GM11168 (cell line): ENCODE data around the gene RCOR2.

Source experiments
- in situ Hi-C: fragments of 300-500 bp; cut with MboI; formaldehyde crosslinking; loops from one replicate; pipeline ENCODE4 v1.12.0; 2022; ENCODE audit warnings: low sequenced_read_pairs; ENCODE audit not compliant: unreplicated experiment

Gene RCOR2

GRCh38 chr11:63908631-63909401 lies 8.1 kb downstream of the RCOR2 start:
- in situ Hi-C loops, result no loop called here

- in situ Hi-C loops, result no loop called here
Observed at GRCh38 chr11:63907808-63908530, 9.0 kb downstream of the RCOR2 start.

GRCh38 chr11:63907063-63907462 lies 9.9 kb downstream of the RCOR2 start:
- in situ Hi-C loops, result no loop called here

- in situ Hi-C loops, result no loop called here
Observed at GRCh38 chr11:63906585-63906984, 10.4 kb downstream of the RCOR2 start.

- in situ Hi-C loops, result no loop called here
Observed at GRCh38 chr11:63906087-63906486, 10.9 kb downstream of the RCOR2 start.

GRCh38 chr11:63905179-63905578 lies 11.8 kb downstream of the RCOR2 start:
- in situ Hi-C loops, result no loop called here

- in situ Hi-C loops, result no loop called here
Observed at GRCh38 chr11:63904743-63905142, 12.2 kb downstream of the RCOR2 start.

- in situ Hi-C loops, result no loop called here
Observed at GRCh38 chr11:63903884-63904283, 13.1 kb downstream of the RCOR2 start.

- in situ Hi-C loops, result no loop called here
Observed at GRCh38 chr11:63901660-63902059, 15.3 kb downstream of the RCOR2 start.

GRCh38 chr11:63897459-63898146 lies 19.4 kb downstream of the RCOR2 start:
- in situ Hi-C loops, result no loop called here

GRCh38 chr11:63896071-63896470 lies 20.9 kb downstream of the RCOR2 start:
- in situ Hi-C loops, result no loop called here

GRCh38 chr11:63893355-63893754 lies 23.6 kb downstream of the RCOR2 start:
- in situ Hi-C loops, result no loop called here

- in situ Hi-C loops, result no loop called here
Observed at GRCh38 chr11:63892228-63892627, 24.7 kb downstream of the RCOR2 start.

GRCh38 chr11:63890368-63890767 lies 26.6 kb downstream of the RCOR2 start:
- in situ Hi-C loops, result no loop called here

GRCh38 chr11:63889344-63889743 lies 27.6 kb downstream of the RCOR2 start:
- in situ Hi-C loops, result no loop called here

- in situ Hi-C loops, result no loop called here
Observed at GRCh38 chr11:63888170-63889086, 28.5 kb downstream of the RCOR2 start.

GRCh38 chr11:63887386-63887999 lies 29.5 kb downstream of the RCOR2 start:
- in situ Hi-C loops, result no loop called here

- in situ Hi-C loops, result no loop called here
Observed at GRCh38 chr11:63884196-63884932, 32.6 kb downstream of the RCOR2 start.

GRCh38 chr11:63883791-63884190 lies 33.2 kb downstream of the RCOR2 start:
- in situ Hi-C loops, result no loop called here
